Natural killer cell (primary cell): Measurements from ENCODE around the gene SASS6. TPM values are rescaled to one million over a fixed set of nuclear protein-coding genes. Genes with fewer than 3 reads are reported as not detected.

Source experiments
- ATAC-seq, 3 donors: fragments of 150-1000 bp in 2 of 3; fragments of 200-7000 bp in 1 of 3; cut with Tn5 transposase; 1 replicate in 1 of 3; 2 replicates in 2 of 3; pipeline ENCODE4 v1.10.0; 2021; ENCODE audit warnings: mild to moderate bottlenecking in 2 of 3, moderate library complexity in 2 of 3
- DNase-seq, 2 donors: peaks; one replicate each; pipeline versions ENCODE4 v3.0.0 to v3.0.0-alpha.2; 2013 to 2021; ENCODE audit warnings: mixed read lengths in 1 of 2
- H3K27ac ChIP-seq: one replicate; pipeline ENCODE4 v1.5.1; 2013; ENCODE audit warnings: mild to moderate bottlenecking, low read length
- H3K27me3 ChIP-seq: one replicate; pipeline ENCODE4 v1.6.1; 2013; ENCODE audit warnings: low read length; ENCODE audit not compliant: control insufficient read depth, insufficient read depth
- H3K36me3 ChIP-seq: one replicate; pipeline ENCODE4 v1.6.1; 2013; ENCODE audit warnings: low read length; ENCODE audit not compliant: control insufficient read depth, insufficient read depth
- H3K4me1 ChIP-seq: one replicate; pipeline ENCODE4 v1.6.1; 2013; ENCODE audit warnings: low read length; ENCODE audit not compliant: control insufficient read depth, insufficient read depth
- H3K4me3 ChIP-seq: one replicate; pipeline ENCODE4 v1.5.1; 2013; ENCODE audit warnings: low read length
- H3K9me3 ChIP-seq: one replicate; pipeline ENCODE4 v1.6.1; 2013; ENCODE audit warnings: low read length; ENCODE audit not compliant: control insufficient read depth, insufficient read depth
- H3K27ac Mint-ChIP-seq, 2 donors: one replicate each; pipeline ENCODE4 v1.8.0; 2022; ENCODE audit warnings: mild to moderate bottlenecking in 2 of 2, mixed read lengths in 2 of 2, moderate library complexity in 1 of 2
- H3K27me3 Mint-ChIP-seq, 2 donors: one replicate each; pipeline ENCODE4 v1.8.0; 2022; ENCODE audit warnings: low read depth in 2 of 2, mixed read lengths in 2 of 2
- H3K36me3 Mint-ChIP-seq: one replicate; pipeline ENCODE4 v1.8.0; 2022; ENCODE audit warnings: mixed read lengths
- H3K4me1 Mint-ChIP-seq, 2 donors: one replicate each; pipeline ENCODE4 v1.8.0; 2022; ENCODE audit warnings: mixed read lengths in 2 of 2
- H3K4me3 Mint-ChIP-seq: one replicate; pipeline ENCODE4 v1.8.0; 2022; ENCODE audit warnings: mild to moderate bottlenecking, moderate library complexity, mixed read lengths
- H3K9me3 Mint-ChIP-seq, 2 donors: one replicate each; pipeline ENCODE4 v1.8.0; 2022; ENCODE audit warnings: mixed read lengths in 2 of 2
- WGBS: methylation state at CpG from one replicate; pipeline ENCODE4 v1.1.7; 2013; ENCODE audit warnings: missing lambda C conversion rate; ENCODE audit not compliant: insufficient coverage; 5-methylcytosine and 5-hydroxymethylcytosine counted together
- intact Hi-C: fragments of 100-400 bp; cut with micrococcal nuclease; formaldehyde crosslinking; loops from one replicate; pipeline ENCODE4 v1.14.2; 2022
- total RNA-seq, 4 donors: library from RNA; stranded (reverse); fragments of 120-200 nt in 1 of 4; gene quantifications; one replicate each; pipeline versions ENCODE4 v1.2.3 to v1.2.4, GENCODE V29; 2013 to 2022
- TF ChIP-seq, protein P1 (sequence below): fragments of 200-600 bp; IDR thresholded peaks from one replicate; pipeline ENCODE4 v1.8.0; 2022; ENCODE audit warnings: antibody characterized with exemption

The SASS6 gene
- total RNA-seq, 3 donors from 2014 or later (not counting 1 experiment from before 2014, with no cell fraction given) = 5.3 to 6.2 (median 5.6) TPM

DNA sequence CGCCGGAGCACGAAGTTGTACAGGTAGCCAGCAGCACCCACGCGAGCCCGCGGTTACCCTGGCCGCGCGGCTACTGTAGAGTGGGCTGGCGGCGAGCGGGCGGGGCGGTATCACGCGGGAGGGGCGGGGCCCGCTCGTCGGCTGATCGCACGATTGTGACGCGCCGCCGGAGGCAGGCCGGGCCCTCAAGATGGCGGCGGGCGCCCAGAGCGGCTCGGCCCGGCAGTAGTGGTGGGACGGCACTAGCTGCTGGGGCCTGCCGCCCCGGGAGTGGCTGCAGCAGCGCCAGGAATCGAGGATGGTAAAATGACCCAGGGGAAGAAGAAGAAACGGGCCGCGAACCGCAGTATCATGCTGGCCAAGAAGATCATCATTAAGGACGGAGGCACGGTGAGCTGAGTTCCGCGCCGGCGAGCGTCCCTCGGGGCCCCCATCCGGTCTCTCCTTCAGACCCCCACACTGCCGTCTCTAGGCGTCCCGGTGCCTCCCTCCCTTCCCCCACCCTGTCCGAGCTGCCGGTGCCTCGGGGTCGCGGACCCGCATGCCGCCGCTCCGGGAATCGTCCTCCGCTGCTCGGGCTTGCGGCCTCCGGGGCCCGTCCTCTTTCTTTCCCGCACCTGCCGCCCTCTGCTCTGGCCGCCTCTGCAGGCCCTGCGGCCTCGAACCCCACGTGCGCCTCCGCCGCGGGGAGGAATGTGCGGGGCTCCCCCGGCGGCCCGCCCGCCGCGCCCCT lies 94.6 kb downstream of the SASS6 start:
- Histone ChIP-seq H3K36me3 (no peaks in the 10 kb centered on the region), H3K9me3 (no peaks in the 10 kb centered on the region), H3K4me3 (peak overlapping the region; percentile 98), H3K27me3 (no peaks in the 10 kb centered on the region), H3K4me1 (peaks cover 8% of the 10 kb centered on the region), H3K27ac (peak overlapping the region; percentile 99)
- Mint-ChIP-seq H3K27me3 (no peaks in the 10 kb centered on the region), H3K4me3 (peak overlapping the region; percentile 99), H3K4me1 (peaks cover 46 to 51% of the 10 kb centered on the region in 2 donors), H3K9me3 (no peaks in the 10 kb centered on the region), H3K36me3 (no peaks in the 10 kb centered on the region), H3K27ac (peak overlapping the region; percentile 99)
- ATAC-seq (peak; percentile 87 to 97 (median 92)), DNase-seq (peak; percentile 90 to 95)
- WGBS = under 1% methylated on average over 87 of the region's 87 CpGs
- intact Hi-C loops = loop anchor here (1.0 to 10.0 kb wide), 6 partner anchors 10 to 857 kb away; partner anchors contain the start of genes AGL, DBT, EXTL2 and RTCA
- TF ChIP-seq, protein P1, sequence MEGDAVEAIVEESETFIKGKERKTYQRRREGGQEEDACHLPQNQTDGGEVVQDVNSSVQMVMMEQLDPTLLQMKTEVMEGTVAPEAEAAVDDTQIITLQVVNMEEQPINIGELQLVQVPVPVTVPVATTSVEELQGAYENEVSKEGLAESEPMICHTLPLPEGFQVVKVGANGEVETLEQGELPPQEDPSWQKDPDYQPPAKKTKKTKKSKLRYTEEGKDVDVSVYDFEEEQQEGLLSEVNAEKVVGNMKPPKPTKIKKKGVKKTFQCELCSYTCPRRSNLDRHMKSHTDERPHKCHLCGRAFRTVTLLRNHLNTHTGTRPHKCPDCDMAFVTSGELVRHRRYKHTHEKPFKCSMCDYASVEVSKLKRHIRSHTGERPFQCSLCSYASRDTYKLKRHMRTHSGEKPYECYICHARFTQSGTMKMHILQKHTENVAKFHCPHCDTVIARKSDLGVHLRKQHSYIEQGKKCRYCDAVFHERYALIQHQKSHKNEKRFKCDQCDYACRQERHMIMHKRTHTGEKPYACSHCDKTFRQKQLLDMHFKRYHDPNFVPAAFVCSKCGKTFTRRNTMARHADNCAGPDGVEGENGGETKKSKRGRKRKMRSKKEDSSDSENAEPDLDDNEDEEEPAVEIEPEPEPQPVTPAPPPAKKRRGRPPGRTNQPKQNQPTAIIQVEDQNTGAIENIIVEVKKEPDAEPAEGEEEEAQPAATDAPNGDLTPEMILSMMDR = no peak

DNA sequence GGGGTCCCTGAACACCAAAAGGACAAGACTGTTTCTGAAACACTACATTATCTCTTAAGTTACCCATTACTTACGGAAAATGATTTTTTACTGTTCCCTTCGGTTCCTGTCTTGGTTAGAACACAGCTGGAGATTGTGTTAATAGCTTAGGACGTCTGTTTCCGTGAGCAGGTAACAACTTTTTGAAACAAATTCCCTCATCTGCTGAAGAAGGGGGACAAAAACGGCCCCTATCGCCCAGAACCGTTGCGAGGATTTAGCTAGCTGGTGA lies 95.1 kb downstream of the SASS6 start:
- Histone ChIP-seq H3K4me3 (peak overlapping the region; percentile 98), H3K9me3 (no peaks in the 10 kb centered on the region), H3K36me3 (no peaks in the 10 kb centered on the region), H3K27me3 (no peaks in the 10 kb centered on the region), H3K4me1 (peaks cover 8% of the 10 kb centered on the region), H3K27ac (peak overlapping the region; percentile 99)
- H3K4me3 Mint-ChIP-seq = peak overlapping the region; percentile 99
- H3K27ac Mint-ChIP-seq = peak overlapping the region; percentile 99
- H3K27me3 Mint-ChIP-seq = no peaks in the 10 kb centered on the region
- H3K9me3 Mint-ChIP-seq = no peaks in the 10 kb centered on the region
- no peak for ATAC-seq
- H3K4me1 Mint-ChIP-seq = peaks cover 41 to 46% of the 10 kb centered on the region in 2 donors
- TF ChIP-seq, protein P1 = no peak
- intact Hi-C loops = loop anchor here (5.0 to 10.0 kb wide), 3 partner anchors 210 to 857 kb away; partner anchors contain the start of genes DBT, EXTL2, RTCA and SLC30A7
- no peak for DNase-seq
- no peaks in the 10 kb centered on the region for H3K36me3 Mint-ChIP-seq
- WGBS = 0% methylated on average over 7 of the region's 8 CpGs

DNA sequence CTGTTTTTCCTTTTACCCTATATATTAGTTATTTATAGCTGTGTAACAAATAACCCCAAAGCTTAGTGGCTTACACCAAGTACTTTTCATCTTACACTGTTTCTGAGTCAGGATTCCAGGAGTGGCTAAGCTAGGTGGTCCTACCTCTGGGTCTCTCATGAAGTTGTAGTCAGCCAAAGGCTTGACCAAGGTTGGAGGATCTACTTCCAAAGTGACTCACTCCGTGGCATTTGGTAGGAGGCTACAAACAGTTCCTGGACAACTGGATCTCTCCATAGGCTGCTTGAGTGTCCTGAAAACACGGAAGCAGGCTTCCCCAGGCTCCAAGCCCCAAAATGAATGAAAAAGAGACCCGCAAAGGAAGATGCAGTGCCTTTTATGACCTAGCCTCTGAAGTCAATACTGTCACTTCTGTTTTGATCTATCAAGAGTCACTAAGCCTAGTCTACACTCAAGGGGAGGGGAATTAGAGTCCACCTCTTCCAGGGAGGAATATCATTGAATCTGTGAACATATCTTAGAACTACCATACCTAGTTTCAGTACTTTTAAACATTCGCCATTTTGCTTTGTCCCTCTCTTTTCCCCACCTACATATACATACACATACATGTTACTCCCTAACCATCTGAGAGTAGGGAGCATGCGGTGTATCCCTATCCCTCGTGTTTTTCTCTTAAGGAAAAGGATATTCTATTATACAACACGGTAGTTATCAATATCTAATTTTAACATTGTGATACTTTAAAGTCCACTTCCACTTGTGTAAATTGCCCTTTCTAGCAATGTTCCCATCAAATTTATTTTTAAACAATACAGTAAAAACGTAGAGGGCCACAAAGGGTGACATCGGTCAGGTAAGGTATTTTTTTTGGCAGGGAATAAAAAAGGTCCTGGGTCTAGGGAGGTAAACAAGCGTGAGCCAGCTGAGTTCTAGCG lies 95.7 kb downstream of the SASS6 start:
- ATAC-seq (no peak), DNase-seq (peak in 1 of 2 donors; percentile 20)
- Histone ChIP-seq H3K4me3 (peak overlapping the region; percentile 98), H3K27me3 (no peaks in the 10 kb centered on the region), H3K4me1 (peaks cover 8% of the 10 kb centered on the region), H3K9me3 (no peaks in the 10 kb centered on the region), H3K36me3 (no peaks in the 10 kb centered on the region), H3K27ac (peak overlapping the region; percentile 99)
- Mint-ChIP-seq H3K27me3 (no peaks in the 10 kb centered on the region), H3K9me3 (no peaks in the 10 kb centered on the region), H3K27ac (peak overlapping the region; percentile 99), H3K36me3 (no peaks in the 10 kb centered on the region), H3K4me3 (peak overlapping the region; percentile 99), H3K4me1 (peaks cover 35 to 41% of the 10 kb centered on the region in 2 donors)
- TF ChIP-seq, protein P1 = no peak
- intact Hi-C loops = loop anchor here (5.0 to 10.0 kb wide), 3 partner anchors 210 to 858 kb away; partner anchors contain the start of genes DBT, EXTL2, RTCA and SLC30A7
- 36% methylated on average over 8 of the region's 11 CpGs for WGBS
